IPS-18a (cell line): ENCODE results near the gene NDST4.

ENCODE experiments used
- H3K27ac ChIP-seq: one replicate; pipeline ENCODE4 v1.5.1; 2013; ENCODE audit warnings: low read length
- H3K27me3 ChIP-seq: one replicate; pipeline ENCODE4 v1.6.1; 2013; ENCODE audit warnings: mild to moderate bottlenecking, low read length; ENCODE audit not compliant: control insufficient read depth, insufficient read depth
- H3K36me3 ChIP-seq: one replicate; pipeline ENCODE4 v1.6.1; 2013; ENCODE audit warnings: low read depth, low read length; ENCODE audit not compliant: control insufficient read depth
- H3K4me1 ChIP-seq: one replicate; pipeline ENCODE4 v1.6.1; 2013; ENCODE audit warnings: low read depth, low read length; ENCODE audit not compliant: control insufficient read depth
- H3K4me3 ChIP-seq: one replicate; pipeline ENCODE4 v1.5.1; 2013; ENCODE audit warnings: low read length
- H3K9ac ChIP-seq: one replicate; pipeline ENCODE4 v1.6.1; 2013; ENCODE audit warnings: mild to moderate bottlenecking, low read length, moderate library complexity
- H3K9me3 ChIP-seq: one replicate; pipeline ENCODE4 v1.6.1; 2013; ENCODE audit warnings: low read depth, low read length; ENCODE audit not compliant: control insufficient read depth

Gene NDST4

GRCh38 chr4:114839986-114840385 is 273.4 kb downstream of the NDST4 start:
- Histone ChIP-seq H3K4me1 (no peaks in the 10 kb centered on the region), H3K9me3 (no peaks in the 10 kb centered on the region), H3K27ac (no peak overlapping the region), H3K36me3 (no peaks in the 10 kb centered on the region), H3K27me3 (no peaks in the 10 kb centered on the region), H3K4me3 (no peak overlapping the region), H3K9ac (no peak overlapping the region)

GRCh38 chr4:114830628-114831027 is 282.8 kb downstream of the NDST4 start:
- H3K27me3 ChIP-seq = no peaks in the 10 kb centered on the region
- H3K9me3 ChIP-seq = no peaks in the 10 kb centered on the region
- H3K36me3 ChIP-seq = no peaks in the 10 kb centered on the region
- no peak overlapping the region for H3K9ac ChIP-seq
- no peak overlapping the region for H3K4me3 ChIP-seq
- H3K27ac ChIP-seq = no peak overlapping the region
- no peaks in the 10 kb centered on the region for H3K4me1 ChIP-seq

GRCh38 chr4:114827651-114828050 is 285.8 kb downstream of the NDST4 start:
- no peaks in the 10 kb centered on the region for H3K4me1 ChIP-seq
- no peaks in the 10 kb centered on the region for H3K9me3 ChIP-seq
- no peak overlapping the region for H3K27ac ChIP-seq
- no peak overlapping the region for H3K4me3 ChIP-seq
- H3K36me3 ChIP-seq = no peaks in the 10 kb centered on the region
- H3K27me3 ChIP-seq = no peaks in the 10 kb centered on the region
- H3K9ac ChIP-seq = no peak overlapping the region

- Histone ChIP-seq H3K27me3 (no peaks in the 10 kb centered on the region), H3K27ac (no peak overlapping the region), H3K9ac (no peak overlapping the region), H3K9me3 (no peaks in the 10 kb centered on the region), H3K4me3 (no peak overlapping the region), H3K36me3 (no peaks in the 10 kb centered on the region), H3K4me1 (no peaks in the 10 kb centered on the region)
Measured at GRCh38 chr4:114815760-114816159, 297.7 kb downstream of the NDST4 start.

- no peak overlapping the region for H3K27ac ChIP-seq
- H3K9ac ChIP-seq = no peak overlapping the region
- H3K4me1 ChIP-seq = no peaks in the 10 kb centered on the region
- H3K27me3 ChIP-seq = no peaks in the 10 kb centered on the region
- no peaks in the 10 kb centered on the region for H3K9me3 ChIP-seq
- H3K36me3 ChIP-seq = no peaks in the 10 kb centered on the region
- no peak overlapping the region for H3K4me3 ChIP-seq
Measured at GRCh38 chr4:114813961-114814360, 299.5 kb downstream of the NDST4 start.

- H3K4me3 ChIP-seq = no peak overlapping the region
- H3K9me3 ChIP-seq = no peaks in the 10 kb centered on the region
- H3K27ac ChIP-seq = no peak overlapping the region
- no peak overlapping the region for H3K9ac ChIP-seq
- H3K27me3 ChIP-seq = no peaks in the 10 kb centered on the region
- no peaks in the 10 kb centered on the region for H3K36me3 ChIP-seq
- H3K4me1 ChIP-seq = peaks cover 3% of the 10 kb centered on the region
Measured at GRCh38 chr4:114811564-114812301, 301.7 kb downstream of the NDST4 start.

- Histone ChIP-seq H3K9me3 (no peaks in the 10 kb centered on the region), H3K9ac (no peak overlapping the region), H3K4me1 (peaks cover 3% of the 10 kb centered on the region), H3K27ac (no peak overlapping the region), H3K27me3 (no peaks in the 10 kb centered on the region), H3K36me3 (no peaks in the 10 kb centered on the region), H3K4me3 (no peak overlapping the region)
Measured at GRCh38 chr4:114807759-114808404, 305.5 kb downstream of the NDST4 start.

GRCh38 chr4:114807357-114807756 is 306.1 kb downstream of the NDST4 start:
- Histone ChIP-seq H3K27me3 (no peaks in the 10 kb centered on the region), H3K27ac (no peak overlapping the region), H3K9me3 (no peaks in the 10 kb centered on the region), H3K36me3 (no peaks in the 10 kb centered on the region), H3K9ac (no peak overlapping the region), H3K4me1 (peaks cover 3% of the 10 kb centered on the region), H3K4me3 (no peak overlapping the region)

- H3K4me1 ChIP-seq = no peaks in the 10 kb centered on the region
- no peaks in the 10 kb centered on the region for H3K9me3 ChIP-seq
- H3K4me3 ChIP-seq = no peak overlapping the region
- H3K27ac ChIP-seq = no peak overlapping the region
- no peaks in the 10 kb centered on the region for H3K27me3 ChIP-seq
- H3K9ac ChIP-seq = no peak overlapping the region
- H3K36me3 ChIP-seq = no peaks in the 10 kb centered on the region
Measured at GRCh38 chr4:114791976-114792375, 321.4 kb downstream of the NDST4 start.

GRCh38 chr4:114785570-114785969 is 327.9 kb downstream of the NDST4 start:
- H3K9ac ChIP-seq = no peak overlapping the region
- H3K27me3 ChIP-seq = no peaks in the 10 kb centered on the region
- H3K9me3 ChIP-seq = no peaks in the 10 kb centered on the region
- no peaks in the 10 kb centered on the region for H3K36me3 ChIP-seq
- H3K4me3 ChIP-seq = no peak overlapping the region
- peaks cover 13% of the 10 kb centered on the region for H3K4me1 ChIP-seq
- no peak overlapping the region for H3K27ac ChIP-seq

GRCh38 chr4:114783215-114783595 is 330.2 kb downstream of the NDST4 start:
- H3K27me3 ChIP-seq = no peaks in the 10 kb centered on the region
- H3K36me3 ChIP-seq = no peaks in the 10 kb centered on the region
- no peaks in the 10 kb centered on the region for H3K9me3 ChIP-seq
- no peak overlapping the region for H3K27ac ChIP-seq
- no peak overlapping the region for H3K9ac ChIP-seq
- H3K4me1 ChIP-seq = peaks cover 13% of the 10 kb centered on the region
- no peak overlapping the region for H3K4me3 ChIP-seq
